ENCODE data around the gene EEF1A2.

Gene EEF1A2

DNA sequence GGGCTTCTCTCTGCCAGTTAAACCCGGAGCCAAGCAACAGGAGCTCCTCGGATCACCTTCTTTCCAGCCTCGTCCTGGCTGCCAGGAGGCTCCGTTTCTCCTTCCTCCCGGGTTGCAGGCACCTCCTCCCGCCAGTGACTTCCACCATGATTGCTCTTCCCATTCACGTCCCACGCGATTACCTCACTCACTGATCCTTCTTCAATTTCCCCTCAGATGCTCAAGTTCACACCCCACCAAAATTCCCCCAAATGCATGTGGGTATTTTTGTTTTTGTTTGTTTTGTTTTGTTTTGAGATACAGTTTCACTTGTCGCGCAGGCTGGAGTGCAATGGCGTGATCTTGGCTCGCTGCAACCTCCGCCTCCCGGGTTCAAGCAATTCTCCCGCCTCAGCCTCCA is 51.6 kb downstream of the EEF1A2 start:
- no peak for DNase-seq

DNA sequence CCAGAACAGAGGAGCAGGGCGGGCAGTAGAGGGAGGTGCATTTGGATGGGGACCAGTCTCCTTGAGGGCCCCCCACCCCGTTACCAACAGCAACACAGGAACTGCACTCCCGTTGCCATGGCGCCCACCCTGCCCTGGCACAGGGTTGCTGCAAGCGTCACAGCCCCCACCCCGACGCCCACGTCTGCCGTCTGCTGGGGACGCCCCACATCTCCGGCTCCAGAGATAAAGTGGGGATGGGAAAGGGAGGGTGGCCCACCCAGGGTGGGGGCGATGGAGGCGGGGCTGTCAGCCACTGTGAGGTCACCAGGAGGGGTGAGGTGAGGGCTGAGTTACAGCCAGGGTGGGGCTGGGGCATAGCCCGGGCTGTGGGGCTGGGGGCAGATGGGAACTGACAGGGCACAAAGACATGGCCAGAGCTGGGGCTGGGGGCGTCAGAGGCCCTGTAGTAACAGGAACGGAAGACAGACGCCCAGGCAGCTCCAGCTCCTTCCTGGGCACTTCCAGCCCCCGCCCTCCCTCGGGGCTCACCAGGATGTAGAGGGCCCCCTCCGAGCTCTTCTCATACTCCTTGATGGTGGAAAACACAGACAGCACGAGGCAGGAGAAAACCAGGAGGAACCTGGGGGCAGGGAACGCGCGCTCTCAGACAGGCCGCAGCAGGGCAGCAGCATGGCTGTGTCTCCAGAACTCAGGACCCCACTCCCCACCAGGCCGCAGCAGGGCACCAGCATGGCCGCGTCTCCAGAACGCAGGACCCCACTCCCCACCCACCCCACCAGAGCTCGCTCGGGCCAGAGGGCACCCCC is 52.5 kb downstream of the EEF1A2 start:
- DNase-seq, result no peak

DNA sequence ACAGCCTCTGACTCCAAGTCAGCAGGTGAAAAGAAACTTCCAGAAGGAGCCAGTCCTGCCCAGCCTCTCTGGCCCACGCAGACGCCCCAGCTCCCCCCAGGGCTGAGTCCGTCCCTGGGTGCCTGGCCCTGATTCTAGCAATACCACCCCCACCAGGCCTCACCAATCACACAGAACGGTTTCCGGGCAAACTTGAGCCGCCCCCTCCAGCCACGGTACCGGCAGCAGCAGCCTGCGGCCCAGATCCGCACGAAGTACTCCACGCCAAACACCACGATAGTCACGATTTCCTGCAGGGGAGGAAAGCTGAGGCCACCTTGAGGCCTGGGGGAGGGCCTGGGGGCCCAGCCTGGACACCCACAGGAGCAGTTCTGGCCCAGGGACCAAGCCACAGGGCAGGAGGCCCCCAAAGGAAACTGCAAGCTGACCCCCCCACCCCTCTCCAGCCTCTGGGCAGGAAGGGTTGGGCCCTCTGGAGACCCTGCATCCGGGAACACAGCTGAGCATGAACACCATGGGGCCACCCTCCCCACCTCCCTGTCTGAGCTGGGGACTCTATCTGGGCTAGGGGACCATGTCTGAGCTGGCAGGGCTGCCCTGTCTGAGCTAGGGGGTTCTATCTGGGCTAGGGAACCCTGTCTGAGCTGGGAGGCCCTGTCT is 53.7 kb downstream of the EEF1A2 start:
- no peak for DNase-seq

DNA sequence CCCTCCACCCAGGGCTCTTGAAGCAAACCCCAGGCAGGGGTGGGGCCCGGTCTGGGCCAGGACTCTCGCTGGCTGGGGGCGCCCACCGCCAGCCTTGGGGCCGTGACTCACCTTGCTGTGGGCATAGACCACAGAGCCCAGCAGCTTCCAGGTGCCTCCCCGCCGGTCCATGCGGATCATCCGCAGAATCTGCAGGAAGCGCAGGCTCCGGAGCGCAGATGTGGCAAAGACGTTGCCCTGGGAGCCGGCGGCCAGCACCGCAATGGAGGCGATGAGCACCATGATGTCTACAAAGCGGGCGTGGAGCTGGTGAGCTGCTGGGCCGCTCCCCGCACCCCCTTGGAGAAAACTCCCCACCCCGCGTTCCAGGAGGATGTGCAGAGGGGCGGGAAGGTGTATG is 54.3 kb downstream of the EEF1A2 start:
- DNase-seq, result no peak

DNA sequence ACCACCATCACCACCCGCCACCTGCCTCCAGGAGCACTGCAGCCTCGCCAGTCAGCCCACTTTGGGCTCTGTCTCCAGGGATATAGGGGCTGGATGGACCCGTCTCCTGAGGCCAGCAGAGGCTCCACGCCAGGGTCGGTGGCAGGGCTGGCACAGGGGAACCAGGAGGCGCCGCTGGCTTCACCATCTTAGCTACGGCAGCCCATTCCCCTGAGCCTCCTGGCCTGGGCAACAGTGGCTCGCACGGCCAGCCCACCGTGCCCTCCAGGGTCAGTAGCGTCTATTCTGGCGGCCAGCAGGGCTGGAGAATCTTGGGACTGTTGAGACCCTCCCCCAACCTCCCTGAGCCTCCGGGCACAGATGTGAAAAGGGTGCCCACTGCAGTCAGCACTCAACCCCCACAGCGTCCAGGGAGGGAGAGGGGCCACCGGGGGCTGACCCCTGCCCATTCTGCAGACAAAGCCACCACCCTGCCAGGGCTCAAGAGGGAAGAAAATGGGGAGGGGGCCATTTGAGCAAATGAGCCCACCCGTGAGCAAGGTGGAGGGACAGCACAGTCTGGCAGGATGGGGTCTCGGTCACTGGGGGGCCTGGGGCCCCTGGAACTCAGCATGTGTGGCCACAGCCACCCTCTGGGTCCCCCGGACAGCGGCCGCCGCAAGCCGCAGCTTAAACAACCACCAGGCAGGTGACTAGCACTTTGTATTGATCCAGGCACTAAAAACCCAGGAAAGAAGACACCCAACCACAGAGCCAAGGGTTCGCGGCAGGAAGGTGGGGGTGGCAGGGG is 55.1 kb downstream of the EEF1A2 start:
- DNase-seq, result no peak

DNA sequence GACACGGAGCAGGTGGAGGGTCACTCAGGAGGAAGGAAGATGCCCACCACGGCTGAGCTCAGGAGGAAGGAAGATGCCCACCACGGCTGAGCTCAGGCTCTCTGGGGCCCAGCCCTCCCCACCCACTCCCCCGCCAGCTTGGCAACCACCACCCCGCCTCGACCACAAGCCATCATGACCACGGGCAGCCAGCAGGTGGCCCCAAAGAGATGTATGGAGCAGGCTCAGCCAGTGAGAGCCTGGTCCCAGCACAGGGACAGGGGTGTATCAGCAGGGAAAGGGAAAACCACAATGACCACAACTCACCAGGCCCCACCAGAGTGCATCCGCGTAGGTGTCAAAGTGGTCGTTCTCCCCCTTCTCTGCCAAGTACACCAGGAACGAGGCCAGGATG is 56.8 kb downstream of the EEF1A2 start:
- DNase-seq, result peak in 3 of 4 experiments; percentile 10 to 43 (median 17)

DNA sequence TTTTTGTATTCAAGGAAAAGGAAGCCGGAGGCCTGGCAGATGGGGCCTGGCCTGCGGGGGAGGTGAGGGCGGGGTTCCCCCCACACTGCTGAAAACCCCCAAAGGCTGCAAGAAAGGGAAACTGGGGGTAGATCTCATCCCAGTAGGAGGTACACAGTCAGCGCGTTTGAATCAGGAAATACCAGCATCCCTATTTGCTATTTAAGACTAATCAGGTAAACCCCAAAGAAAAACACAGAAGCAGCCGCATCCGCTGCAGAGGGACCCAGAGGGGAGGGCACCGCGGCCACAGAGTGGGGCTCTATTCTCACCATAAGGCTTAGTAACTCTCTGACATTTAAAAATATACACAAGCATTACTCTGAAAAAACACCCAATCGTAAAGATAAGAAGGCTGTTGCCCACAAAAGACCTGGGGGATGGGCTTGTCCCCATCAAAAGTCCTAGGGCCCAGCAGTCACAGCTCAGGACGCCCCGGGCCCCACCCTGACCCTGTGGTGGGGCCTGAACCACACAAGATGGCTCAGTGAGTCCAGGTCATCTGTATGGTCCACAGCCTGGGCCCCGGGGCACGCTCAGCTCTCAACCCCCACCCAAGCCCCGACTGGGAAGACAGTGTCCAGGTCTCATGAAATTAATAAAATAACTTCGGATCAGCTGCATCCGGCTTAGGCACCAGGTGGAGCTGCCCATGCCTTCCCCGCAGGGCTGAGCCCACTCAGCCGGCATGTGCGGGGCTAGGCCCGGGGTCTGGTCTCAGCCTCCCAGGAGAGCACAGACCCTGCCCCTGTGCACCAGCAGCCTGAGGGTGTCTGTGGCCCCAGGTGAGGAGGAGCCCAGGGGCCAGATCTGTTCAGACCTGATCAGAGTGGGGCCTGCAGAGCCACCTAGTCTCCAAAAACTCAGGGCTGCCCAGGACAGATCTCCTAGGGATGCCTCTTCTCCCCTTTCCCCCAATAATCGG is 57.5 kb downstream of the EEF1A2 start:
- no peak for DNase-seq

DNA sequence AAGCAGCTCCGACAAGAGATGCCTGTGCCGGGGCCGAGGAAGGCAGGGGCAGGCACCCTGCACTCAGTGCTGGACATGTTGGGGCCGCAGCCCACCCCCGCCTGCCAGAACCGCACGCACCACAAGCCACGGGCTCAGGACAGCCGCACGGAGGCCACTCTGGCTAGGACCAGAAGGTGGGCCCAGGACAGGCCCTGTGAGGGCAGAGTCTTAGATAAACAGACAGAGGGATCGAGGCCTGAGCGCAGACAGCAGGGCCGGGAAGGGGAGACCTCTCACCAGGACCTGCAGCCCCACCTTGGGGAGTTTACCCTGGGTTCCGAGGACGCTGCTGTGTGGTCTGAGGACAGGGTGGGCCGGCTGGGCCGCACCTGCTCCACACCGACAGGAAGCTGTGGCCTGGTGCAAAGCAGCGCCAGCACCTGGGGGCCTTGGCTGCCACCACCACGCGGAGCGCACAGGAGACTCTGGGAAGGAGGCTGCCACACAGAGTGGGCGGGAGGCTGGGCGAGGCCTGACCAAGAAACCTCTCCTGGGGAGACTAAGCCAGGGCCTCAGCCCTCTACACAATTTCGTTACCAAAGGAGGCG is 58.4 kb downstream of the EEF1A2 start:
- DNase-seq, result no peak

DNA sequence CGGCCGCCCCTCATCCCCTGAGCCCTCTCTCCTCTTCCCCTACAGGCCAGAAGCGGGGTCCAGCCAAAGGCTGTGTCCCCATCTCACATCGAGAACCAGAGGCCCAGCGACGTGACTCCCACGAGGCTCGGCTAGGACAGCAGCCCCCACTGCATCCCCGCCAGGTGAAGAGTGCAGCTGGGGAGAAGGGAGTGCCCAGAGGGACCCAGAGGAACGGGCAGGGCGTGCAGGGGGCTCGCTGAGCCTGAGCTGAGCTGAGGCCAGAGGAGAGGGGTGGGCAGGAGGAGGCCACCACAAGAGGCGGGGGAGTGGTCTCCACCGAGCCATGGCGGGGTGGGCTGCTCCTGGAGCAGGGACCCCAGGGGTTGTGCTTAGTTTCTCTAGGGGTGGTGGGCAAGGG is 59.0 kb downstream of the EEF1A2 start:
- DNase-seq, result no peak

DNA sequence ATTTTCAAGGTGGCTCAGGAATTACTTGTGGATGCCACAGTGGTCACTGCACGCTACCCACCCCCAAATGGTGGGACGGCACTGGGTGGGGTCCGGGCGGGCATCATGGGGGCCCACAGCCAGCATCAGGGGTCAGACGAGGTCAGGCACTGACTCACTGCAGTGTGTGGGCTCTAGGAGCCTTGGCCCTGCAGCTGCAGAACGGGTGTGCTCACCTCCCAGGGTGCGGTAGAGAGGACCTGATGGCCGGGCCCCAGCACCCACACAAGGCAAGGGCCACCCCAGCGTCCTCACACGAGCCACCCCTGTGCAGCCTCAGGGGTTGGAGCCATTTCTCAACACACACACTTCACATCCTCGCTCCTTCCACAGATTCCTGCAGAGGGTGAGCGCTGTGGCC is 60.8 kb downstream of the EEF1A2 start:
- DNase-seq, result no peak

Measured in activated naive CD4-positive, alpha-beta T cell (primary cell).